Omental fat pad (tissue), 4 donors: Measurements from ENCODE around the gene CDC34. TPM values are rescaled to one million over a fixed set of nuclear protein-coding genes. Genes with fewer than 3 reads are reported as not detected.

Experiments used
- ATAC-seq: fragments of 150-250 bp; one replicate; pipeline ENCODE4 v1.9.1; 2016; ENCODE audit warnings: mild to moderate bottlenecking, moderate library complexity; ENCODE audit not compliant: low FRiP score
- DNase-seq: peaks from one replicate; pipeline ENCODE4 v3.0.0-alpha.2; 2019; ENCODE audit warnings: low spot score
- total RNA-seq, 4 donors: library from RNA; depleted of rRNA; stranded (reverse); fragments of >200 nt; gene quantifications; one replicate each; pipeline ENCODE4 v1.1.0, GENCODE V29; 2016
- TF ChIP-seq, protein P1 (sequence below), 3 donors: fragments of 450-650 bp; IDR thresholded peaks; one replicate each; pipeline ENCODE4 v1.5.1; 2016 to 2017; ENCODE audit warnings: antibody characterized with exemption in 3 of 3, mild to moderate bottlenecking in 3 of 3, moderate library complexity in 2 of 3

CDC34 gene
- total RNA-seq, 4 donors from 2014 or later = 40.2 to 67.7 (median 55.5) TPM

DNA sequence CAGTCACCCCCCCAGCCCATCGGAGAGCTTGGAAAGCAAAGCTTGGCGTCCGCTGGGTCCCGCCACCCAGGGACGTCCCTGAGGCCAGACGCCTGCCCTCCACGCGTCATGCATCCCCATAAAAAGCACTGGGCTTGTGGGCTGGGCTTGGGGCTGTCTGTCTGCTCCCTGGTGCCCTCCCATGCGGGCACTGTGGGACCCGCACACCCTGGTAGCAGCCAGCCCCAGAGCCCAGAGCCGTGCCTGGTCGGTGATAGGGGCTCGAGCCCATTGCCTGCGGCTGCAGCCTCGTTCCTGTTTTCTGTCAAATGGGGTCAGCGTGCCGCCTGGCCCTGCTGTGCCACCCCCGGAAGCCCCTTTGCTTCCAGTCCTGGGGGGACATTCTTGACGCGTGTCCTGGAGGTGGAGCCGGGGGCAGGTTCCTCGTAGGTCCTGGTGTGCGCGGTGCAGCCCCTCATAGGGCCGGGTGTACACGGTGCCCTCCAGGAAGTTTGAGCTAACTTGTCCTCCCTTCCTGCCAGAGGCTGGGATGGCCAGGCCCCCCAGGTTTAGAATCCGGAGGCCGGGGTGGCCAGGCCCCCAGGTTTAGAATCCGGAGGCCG is 8.0 kb downstream of the CDC34 start:
- DNase-seq = no peak

DNA sequence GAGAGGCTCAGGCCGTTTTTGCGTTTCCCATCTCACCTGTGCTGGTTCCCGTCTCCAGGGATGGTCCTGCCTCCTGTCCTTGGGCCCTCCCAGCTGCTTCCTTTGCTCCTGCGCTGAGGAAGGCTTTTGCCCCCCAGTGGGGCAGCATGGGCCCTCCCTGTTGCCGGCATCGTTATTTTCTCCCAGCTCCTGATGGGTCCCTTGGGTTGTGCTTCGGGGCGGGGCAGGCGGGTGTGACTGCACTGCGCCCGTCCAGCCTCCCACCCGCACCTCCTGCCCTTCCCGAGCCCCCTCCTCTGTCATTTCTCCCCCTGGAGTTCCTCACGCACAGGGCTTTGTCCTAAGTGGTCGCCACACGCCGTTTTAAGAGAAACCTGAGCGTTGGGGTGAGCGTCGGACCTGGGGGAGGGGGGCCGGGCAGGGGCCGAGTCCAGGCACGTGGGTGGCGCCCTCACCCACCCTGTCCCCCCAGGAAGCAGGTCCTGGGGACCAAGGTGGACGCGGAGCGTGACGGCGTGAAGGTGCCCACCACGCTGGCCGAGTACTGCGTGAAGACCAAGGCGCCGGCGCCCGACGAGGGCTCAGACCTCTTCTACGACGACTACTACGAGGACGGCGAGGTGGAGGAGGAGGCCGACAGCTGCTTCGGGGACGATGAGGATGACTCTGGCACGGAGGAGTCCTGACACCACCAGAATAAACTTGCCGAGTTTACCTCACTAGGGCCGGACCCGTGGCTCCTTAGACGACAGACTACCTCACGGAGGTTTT is 9.5 kb downstream of the CDC34 start:
- DNase-seq (no peak), ATAC-seq (no peak)
- TF ChIP-seq, protein P1, sequence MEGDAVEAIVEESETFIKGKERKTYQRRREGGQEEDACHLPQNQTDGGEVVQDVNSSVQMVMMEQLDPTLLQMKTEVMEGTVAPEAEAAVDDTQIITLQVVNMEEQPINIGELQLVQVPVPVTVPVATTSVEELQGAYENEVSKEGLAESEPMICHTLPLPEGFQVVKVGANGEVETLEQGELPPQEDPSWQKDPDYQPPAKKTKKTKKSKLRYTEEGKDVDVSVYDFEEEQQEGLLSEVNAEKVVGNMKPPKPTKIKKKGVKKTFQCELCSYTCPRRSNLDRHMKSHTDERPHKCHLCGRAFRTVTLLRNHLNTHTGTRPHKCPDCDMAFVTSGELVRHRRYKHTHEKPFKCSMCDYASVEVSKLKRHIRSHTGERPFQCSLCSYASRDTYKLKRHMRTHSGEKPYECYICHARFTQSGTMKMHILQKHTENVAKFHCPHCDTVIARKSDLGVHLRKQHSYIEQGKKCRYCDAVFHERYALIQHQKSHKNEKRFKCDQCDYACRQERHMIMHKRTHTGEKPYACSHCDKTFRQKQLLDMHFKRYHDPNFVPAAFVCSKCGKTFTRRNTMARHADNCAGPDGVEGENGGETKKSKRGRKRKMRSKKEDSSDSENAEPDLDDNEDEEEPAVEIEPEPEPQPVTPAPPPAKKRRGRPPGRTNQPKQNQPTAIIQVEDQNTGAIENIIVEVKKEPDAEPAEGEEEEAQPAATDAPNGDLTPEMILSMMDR (IDR thresholded peaks at IDR 0.05) = no peak

More for the DNA sequence above, 8.0 kb downstream of the CDC34 start:
- TF ChIP-seq, protein P1 (IDR thresholded peaks at IDR 0.05) = no peak
- ATAC-seq = no peak

DNA sequence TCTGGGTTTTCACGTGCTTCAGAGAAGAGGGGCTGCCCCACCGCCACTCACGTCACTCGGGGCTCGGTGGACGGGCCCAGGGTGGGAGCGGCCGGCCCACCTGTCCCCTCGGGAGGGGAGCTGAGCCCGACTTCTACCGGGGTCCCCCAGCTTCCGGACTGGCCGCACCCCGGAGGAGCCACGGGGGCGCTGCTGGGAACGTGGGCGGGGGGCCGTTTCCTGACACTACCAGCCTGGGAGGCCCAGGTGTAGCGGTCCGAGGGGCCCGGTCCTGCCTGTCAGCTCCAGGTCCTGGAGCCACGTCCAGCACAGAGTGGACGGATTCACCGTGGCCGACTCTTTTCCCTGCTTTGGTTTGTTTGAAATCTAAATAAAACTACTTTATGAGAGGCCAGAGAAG is 10.1 kb downstream of the CDC34 start:
- DNase-seq (no peak), ATAC-seq (no peak)
- TF ChIP-seq, protein P1 (IDR thresholded peaks at IDR 0.05) = no peak

DNA sequence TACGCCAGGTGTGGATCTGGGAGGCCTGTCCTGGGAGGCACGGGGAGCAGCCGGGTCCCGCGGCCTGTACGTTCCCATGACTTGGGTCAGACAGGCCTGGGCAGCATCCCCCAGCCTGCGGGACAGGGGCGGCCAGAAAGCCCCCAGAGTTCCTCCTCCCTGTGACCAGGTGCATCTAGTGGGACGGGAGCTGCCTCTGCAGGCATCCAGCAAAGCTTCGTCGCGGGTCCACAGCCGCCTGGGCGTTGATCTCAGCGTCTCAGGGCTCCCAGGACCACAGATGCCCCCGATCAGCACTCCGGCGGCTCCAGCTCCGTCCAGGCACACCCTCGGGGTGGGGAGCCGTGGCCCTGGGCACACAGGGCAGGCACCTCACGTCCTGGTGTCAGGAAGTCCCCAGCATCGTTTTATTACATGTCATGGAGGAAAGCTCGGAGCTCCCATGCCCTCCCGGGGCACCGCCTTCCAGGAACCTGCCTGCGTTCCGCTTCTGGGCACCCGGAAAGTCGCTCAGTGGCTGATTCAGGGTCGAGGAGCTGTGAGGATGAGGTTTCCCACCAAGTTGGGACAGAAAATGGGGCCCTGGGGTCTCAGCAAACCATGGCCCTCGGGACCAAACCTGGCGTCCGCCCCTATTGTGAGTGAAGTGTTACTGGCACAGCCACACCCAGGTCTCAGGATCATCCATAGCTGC is 10.8 kb downstream of the CDC34 start:
- TF ChIP-seq, protein P1 (IDR thresholded peaks at IDR 0.05) = no peak
- no peak for ATAC-seq
- no peak for DNase-seq

DNA sequence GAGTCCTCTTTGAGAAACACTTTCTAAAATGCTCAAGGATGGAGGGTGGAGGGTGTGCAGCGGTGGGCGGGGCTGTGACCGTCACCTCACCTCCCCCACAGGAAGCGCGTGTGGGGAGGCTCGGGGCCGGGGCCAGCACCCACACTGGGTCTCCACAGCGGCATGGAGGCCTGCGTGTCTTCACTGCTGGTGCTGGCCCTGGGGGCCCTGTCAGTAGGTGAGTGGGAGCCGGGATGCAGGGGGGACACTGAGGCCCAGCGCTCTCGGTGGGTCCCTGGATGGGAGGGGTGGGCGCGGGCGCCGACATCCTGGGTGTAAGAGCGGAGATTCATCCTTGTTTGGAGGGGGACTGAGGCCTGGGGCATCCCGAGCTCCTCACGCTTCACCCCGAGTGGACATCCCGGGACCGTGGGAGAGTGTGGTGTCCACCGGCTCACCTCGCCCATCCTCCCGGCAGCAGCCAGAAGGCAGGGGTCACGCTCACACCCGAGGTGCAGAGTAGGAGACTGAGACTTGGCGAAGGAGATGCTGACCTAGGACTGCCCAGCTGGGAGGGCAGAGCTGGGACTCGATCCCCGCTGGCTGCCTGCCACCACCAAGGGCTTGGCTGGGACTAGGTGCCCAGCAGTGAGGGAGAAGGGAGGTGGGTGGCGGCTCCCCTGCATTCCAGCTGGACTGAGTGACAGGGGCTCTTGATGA is 12.5 kb downstream of the CDC34 start, which contains the start of gene GZMM:
Gene GZMM (plus strand): TSS at position 144 of the 699 bp plus-strand sequence. CDS start 19 bp downstream, at position 163.
- no peak for DNase-seq
- peak; percentile 20 for ATAC-seq
- TF ChIP-seq, protein P1 (IDR thresholded peaks at IDR 0.05) = no peak

DNA sequence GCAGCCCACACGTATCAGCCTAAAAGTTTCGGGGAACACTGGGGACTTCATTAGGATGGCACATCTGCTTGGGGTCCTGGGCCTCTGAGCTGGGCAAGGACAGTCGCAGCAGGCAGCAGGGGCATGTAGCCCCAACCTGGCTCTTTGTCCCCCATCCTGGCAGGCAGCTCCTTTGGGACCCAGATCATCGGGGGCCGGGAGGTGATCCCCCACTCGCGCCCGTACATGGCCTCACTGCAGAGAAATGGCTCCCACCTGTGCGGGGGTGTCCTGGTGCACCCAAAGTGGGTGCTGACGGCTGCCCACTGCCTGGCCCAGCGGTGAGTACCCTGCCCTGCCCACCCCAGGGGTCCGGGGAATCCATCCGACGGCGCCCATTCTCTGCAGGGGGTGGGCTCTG is 15.6 kb downstream of the CDC34 start:
- ATAC-seq (no peak), DNase-seq (no peak)
- TF ChIP-seq, protein P1 (IDR thresholded peaks at IDR 0.05) = no peak
